Ovary (tissue), 9 donors: ENCODE results near the gene EIF5. TPM values are rescaled to one million over a fixed set of nuclear protein-coding genes. Genes with fewer than 3 reads are reported as not detected.
A peak's percentile ranks its signal among the peaks of the same experiment; 100 is the strongest.

Source experiments
- DNase-seq, 5 donors: peaks; one replicate each; pipeline ENCODE4 v3.0.0-alpha.2; 2019 to 2020
- H3K27ac ChIP-seq, 2 donors: fragments of 200-600 bp; one replicate each; pipeline versions ENCODE4 v1.5.1 to v1.8.0; 2019 to 2022
- H3K27me3 ChIP-seq: fragments of 200-600 bp; one replicate; pipeline ENCODE4 v1.8.0; 2022
- H3K36me3 ChIP-seq: fragments of 200-600 bp; sonication (generic); one replicate; pipeline ENCODE4 v1.5.1; 2019
- H3K4me1 ChIP-seq: one replicate; pipeline ENCODE4 v1.8.1; 2013; ENCODE audit warnings: mild to moderate bottlenecking, moderate library complexity; ENCODE audit not compliant: insufficient read depth
- H3K4me3 ChIP-seq: fragments of 200-600 bp; sonication (generic); one replicate; pipeline ENCODE4 v1.5.1; 2017
- H3K9me3 ChIP-seq, 2 donors: fragments of 200-600 bp in 1 of 2; sonication (generic) in 1 of 2; one replicate each; pipeline versions ENCODE4 v1.5.1 to v1.8.1; 2013 to 2019; ENCODE audit warnings: mild to moderate bottlenecking in 1 of 2, moderate library complexity in 1 of 2
- CTCF ChIP-seq, 3 donors: fragments of 450-650 bp in 2 of 3; fragments of 200-600 bp in 1 of 3; IDR thresholded peaks; one replicate each; pipeline versions ENCODE4 v1.5.1 to v1.8.0; 2016 to 2022; ENCODE audit warnings: antibody characterized with exemption in 3 of 3, mild to moderate bottlenecking in 1 of 3
- EP300 ChIP-seq: sonication (generic); formaldehyde crosslinking; IDR thresholded peaks from one replicate; pipeline ENCODE4 v1.6.1; 2017; ENCODE audit warnings: antibody characterized with exemption
- POLR2A ChIP-seq: fragments of 450-650 bp; IDR thresholded peaks from one replicate; pipeline ENCODE4 v1.6.1; 2017; ENCODE audit warnings: antibody characterized with exemption, mild to moderate bottlenecking, moderate library complexity
- WGBS, 3 donors: extraction: QIAGEN DNeasy Blood & Tissue Kit in 1 of 3; methylation state at CpG; one replicate each; pipeline versions ENCODE4 v1.1.5 to v1.1.7; 2013 to 2017; 5-methylcytosine and 5-hydroxymethylcytosine counted together
- intact Hi-C, 4 donors: fragments of 100-400 bp; cut with DNase I; formaldehyde crosslinking; loops; one replicate each; pipeline versions ENCODE4 v1.11.0 to v1.15.1; 2022 to 2023
- polyA plus RNA-seq, 2 donors: library from polyadenylated mRNA; stranded (reverse); fragments of 200-250 nt in 1 of 2; fragments of 350-450 nt in 1 of 2; fragmentation: Illumina TruSeq in 1 of 2; extraction: RNeasy Lipid Tissue Mini Kit (QIAGEN cat#74804) in 1 of 2; gene quantifications; one replicate each; pipeline ENCODE4 v1.2.3, GENCODE V29; 2013 to 2014
- total RNA-seq, 7 donors: library from RNA; depleted of rRNA in 2 of 7; stranded (reverse); fragments of >200 nt in 2 of 7; fragmentation: NEBNext Ultra II Directional in 3 of 7; extraction: Animal tissue kit (Norgen Biotek cat#: 25700) in 3 of 7; gene quantifications; one replicate each; pipeline versions ENCODE4 v1.1.0 to v1.2.4, GENCODE V29; 2016 to 2023
- donor health status: DM: no; HTN: no; CAD: no; lungs with moderate emphysema.
- donor health status: DM: no; HTN: no; CAD: no.
- donor health status: Bipolar disorder and iron deficiency.
- donor health status: DM: yes; HTN: yes; CAD: no.
- donor health status: DM: no; HTN: no; CAD: no.
- donor health status: DM: yes; HTN: yes; CAD: no.

EIF5 gene
- total and polyA plus RNA-seq, 9 donors = 73.0 to 169 (median 127) TPM

- H3K4me3 ChIP-seq = no peak overlapping the region
- H3K27me3 ChIP-seq = no peaks in the 10 kb centered on the region
- H3K9me3 ChIP-seq = no peaks in the 10 kb centered on the region
- peaks cover 8% of the 10 kb centered on the region for H3K4me1 ChIP-seq
- no peak for TF ChIP-seq POLR2A
- no peak for TF ChIP-seq EP300
- TF ChIP-seq CTCF (IDR thresholded peaks at IDR 0.05) = no peak
- 64 to 77% (median 75%) methylated on average over 14 of the region's 14 CpGs for WGBS, 3 donors
- intact Hi-C loops = no loop called here
- H3K27ac ChIP-seq = peak overlapping the region in 1 of 2 donors; percentile 43
- H3K36me3 ChIP-seq = no peaks in the 10 kb centered on the region
- peak in 4 of 5 donors; percentile 58 to 69 (median 60) for DNase-seq
Observed at GRCh38 chr14:103315351-103315911, 18.6 kb upstream of the EIF5 start.

GRCh38 chr14:103315941-103316340, 18.1 kb upstream of the EIF5 start:
- Histone ChIP-seq H3K4me1 (peaks cover 8% of the 10 kb centered on the region), H3K4me3 (no peak overlapping the region), H3K27me3 (no peaks in the 10 kb centered on the region), H3K36me3 (no peaks in the 10 kb centered on the region), H3K27ac (no peak overlapping the region), H3K9me3 (no peaks in the 10 kb centered on the region)
- TF ChIP-seq POLR2A (no peak), EP300 (no peak), CTCF (IDR thresholded peaks at IDR 0.05) (no peak)
- 84 to 97% (median 93%) methylated on average over 11 of the region's 11 CpGs for WGBS, 3 donors
- no peak for DNase-seq
- intact Hi-C loops = no loop called here

GRCh38 chr14:103316721-103317121, 17.3 kb upstream of the EIF5 start:
- Histone ChIP-seq H3K27me3 (no peaks in the 10 kb centered on the region), H3K27ac (no peak overlapping the region), H3K4me1 (peaks cover 8% of the 10 kb centered on the region), H3K36me3 (no peaks in the 10 kb centered on the region), H3K9me3 (no peaks in the 10 kb centered on the region), H3K4me3 (no peak overlapping the region)
- intact Hi-C loops = no loop called here
- no peak for DNase-seq
- no peak for TF ChIP-seq POLR2A
- 90 to 91% (median 90%) methylated on average over 16 of the region's 16 CpGs for WGBS, 3 donors

- H3K4me1 ChIP-seq = peaks cover 8% of the 10 kb centered on the region
- TF ChIP-seq POLR2A (no peak), EP300 (no peak), CTCF (IDR thresholded peaks at IDR 0.05) (no peak)
- no peak overlapping the region for H3K27ac ChIP-seq
- H3K36me3 ChIP-seq = no peaks in the 10 kb centered on the region
- H3K4me3 ChIP-seq = no peak overlapping the region
- WGBS, 3 donors = 64 to 78% (median 70%) methylated on average over 9 of the region's 9 CpGs
- H3K27me3 ChIP-seq = no peaks in the 10 kb centered on the region
- intact Hi-C loops = no loop called here
- no peak for DNase-seq
- H3K9me3 ChIP-seq = no peaks in the 10 kb centered on the region
Observed at GRCh38 chr14:103317251-103317650, 16.8 kb upstream of the EIF5 start.

- no peak for DNase-seq
- Histone ChIP-seq H3K36me3 (no peaks in the 10 kb centered on the region), H3K9me3 (no peaks in the 10 kb centered on the region), H3K27me3 (no peaks in the 10 kb centered on the region), H3K27ac (no peak overlapping the region), H3K4me1 (peaks cover 8% of the 10 kb centered on the region), H3K4me3 (no peak overlapping the region)
- WGBS, 3 donors = 70 to 84% (median 78%) methylated on average over 10 of the region's 10 CpGs
- intact Hi-C loops = no loop called here
- TF ChIP-seq EP300 (no peak), POLR2A (no peak), CTCF (IDR thresholded peaks at IDR 0.05) (no peak)
Observed at GRCh38 chr14:103317976-103318580, 16.0 kb upstream of the EIF5 start.
